GM23248 (cell line): ENCODE results near the gene IRF5. TPM values are rescaled to one million over a fixed set of nuclear protein-coding genes. Genes with fewer than 3 reads are reported as not detected.

ENCODE experiments used
- DNase-seq: peaks from one replicate; pipeline ENCODE4 v3.0.0-alpha.2; 2015
- H2AFZ ChIP-seq: fragments of 200-600 bp; sonication (generic); 2 replicates; pipeline ENCODE4 v1.6.1; 2016; ENCODE audit warnings: antibody characterized with exemption
- H3F3A ChIP-seq: fragments of 200-600 bp; sonication (generic); 2 replicates; pipeline ENCODE4 v1.6.1; 2016; ENCODE audit warnings: mild to moderate bottlenecking, antibody characterized with exemption, mixed run types; ENCODE audit not compliant: insufficient read depth
- H3K27ac ChIP-seq: fragments of 200-600 bp; sonication (generic); 2 replicates; pipeline ENCODE4 v1.5.1; 2016; ENCODE audit warnings: mild to moderate bottlenecking
- H3K27me3 ChIP-seq: fragments of 200-600 bp; sonication (generic); replicated peaks from 2 replicates; pipeline ENCODE4 v1.6.1; 2016; ENCODE audit warnings: mild to moderate bottlenecking; ENCODE audit not compliant: insufficient read depth
- H3K36me3 ChIP-seq: fragments of 200-600 bp; sonication (generic); 2 replicates; pipeline ENCODE4 v1.6.1; 2016; ENCODE audit warnings: low read depth, mild to moderate bottlenecking
- H3K4me1 ChIP-seq: fragments of 200-600 bp; sonication (generic); 2 replicates; pipeline ENCODE4 v1.6.1; 2016; ENCODE audit warnings: mild to moderate bottlenecking; ENCODE audit not compliant: insufficient read depth
- H3K4me2 ChIP-seq: fragments of 200-600 bp; sonication (generic); one replicate; pipeline ENCODE4 v1.6.1; 2016; ENCODE audit warnings: mild to moderate bottlenecking; ENCODE audit not compliant: unreplicated experiment
- H3K4me3 ChIP-seq: fragments of 200-600 bp; sonication (generic); 2 replicates; pipeline ENCODE4 v1.5.1; 2016; ENCODE audit warnings: mild to moderate bottlenecking
- H3K79me2 ChIP-seq: fragments of 200-600 bp; sonication (generic); 2 replicates; pipeline ENCODE4 v1.6.1; 2016; ENCODE audit warnings: mild to moderate bottlenecking; ENCODE audit not compliant: insufficient read depth
- H3K9ac ChIP-seq: fragments of 200-600 bp; sonication (generic); 2 replicates; pipeline ENCODE4 v1.6.1; 2016; ENCODE audit warnings: mild to moderate bottlenecking
- H3K9me2 ChIP-seq: fragments of 200-600 bp; sonication (generic); 2 replicates; pipeline ENCODE4 v1.6.1; 2016; ENCODE audit warnings: mixed run types, mild to moderate bottlenecking, moderate library complexity; ENCODE audit not compliant: insufficient read depth
- H3K9me3 ChIP-seq: fragments of 200-600 bp; sonication (generic); one replicate; pipeline ENCODE4 v1.6.1; 2017; ENCODE audit warnings: low read depth
- H4K20me1 ChIP-seq: fragments of 200-600 bp; sonication (generic); 2 replicates; pipeline ENCODE4 v1.6.0; 2016; ENCODE audit not compliant: insufficient read depth
- EZH2 ChIP-seq: fragments of 200-600 bp; sonication (generic); IDR thresholded peaks from 2 replicates; pipeline ENCODE4 v1.6.1; 2018; ENCODE audit warnings: antibody characterized with exemption, mild to moderate bottlenecking; ENCODE audit not compliant: insufficient read depth, poor library complexity, severe bottlenecking
- EZH2phosphoT487 ChIP-seq: fragments of 200-600 bp; sonication (generic); IDR thresholded peaks from 2 replicates; pipeline ENCODE4 v1.6.1; 2018; ENCODE audit warnings: antibody characterized with exemption, moderate library complexity, mild to moderate bottlenecking, low read depth; ENCODE audit not compliant: insufficient read depth
- WGBS, 2 experiments: methylation state at CpG; one replicate each; pipeline ENCODE4 v1.1.6; 2015 to 2017; ENCODE audit warnings: low lambda C conversion rate in 2 of 2, low coverage in 1 of 2; ENCODE audit errors: missing lambda C conversion rate in 2 of 2; 5-methylcytosine and 5-hydroxymethylcytosine counted together
- in situ Hi-C: fragments of 300-500 bp; cut with MboI; formaldehyde crosslinking; loops from 2 replicates; pipeline ENCODE4 v1.15.0; 2020
- polyA plus RNA-seq: library from polyadenylated mRNA; unstranded; fragments of >200 nt; fragmentation: Nextera tagmentation; extraction: Ambion mirVana; gene quantifications from 2 replicates; pipeline ENCODE4 v1.2.1, GENCODE V29; 2016
- total RNA-seq: library from RNA; depleted of rRNA; stranded (reverse); fragments of >200 nt; shearing (Covaris generic); gene quantifications from 2 replicates; pipeline ENCODE4 v1.2.3, GENCODE V29; 2014

IRF5 gene
- total and polyA plus RNA-seq, 2 experiments from 2014 or later, result under 0.01 to 0.16 TPM

- Histone ChIP-seq H3F3A (no peaks in the 10 kb centered on the region), H3K9me3 (no peaks in the 10 kb centered on the region), H3K79me2 (no peaks in the 10 kb centered on the region), H3K4me1 (no peaks in the 10 kb centered on the region), H4K20me1 (no peaks in the 10 kb centered on the region), H3K9ac (no peak overlapping the region), H3K36me3 (no peaks in the 10 kb centered on the region), H3K27ac (no peak overlapping the region), H2AFZ (no peak overlapping the region), H3K4me2 (no peak overlapping the region), H3K27me3 (peaks cover 25% of the 10 kb centered on the region), H3K9me2 (no peaks in the 10 kb centered on the region), H3K4me3 (no peak overlapping the region)
- DNase-seq, result no peak
- in situ Hi-C loops, result loop anchor here (10.0 kb wide), 1 partner anchor 189 kb away; no protein-coding TSS in a partner anchor
- WGBS, 2 experiments, result 56 to 66% methylated on average over 5 of the region's 5 CpGs
- TF ChIP-seq EZH2 (no peak), EZH2phosphoT487 (no peak)
Measured at GRCh38 chr7:128906001-128906765, 31.5 kb upstream of the IRF5 start.

GRCh38 chr7:128906766-128907559 is 30.8 kb upstream of the IRF5 start:
- no peak for DNase-seq
- H3K36me3 ChIP-seq, result no peaks in the 10 kb centered on the region
- H3K9me3 ChIP-seq, result no peaks in the 10 kb centered on the region
- H3K4me2 ChIP-seq, result no peak overlapping the region
- H3K79me2 ChIP-seq, result no peaks in the 10 kb centered on the region
- no peaks in the 10 kb centered on the region for H3F3A ChIP-seq
- TF ChIP-seq EZH2, result no peak
- no peak for TF ChIP-seq EZH2phosphoT487
- in situ Hi-C loops, result loop anchor here (10.0 kb wide), 1 partner anchor 188 kb away; no protein-coding TSS in a partner anchor
- H3K27me3 ChIP-seq, result peaks cover 31% of the 10 kb centered on the region
- no peaks in the 10 kb centered on the region for H4K20me1 ChIP-seq
- no peak overlapping the region for H3K27ac ChIP-seq
- WGBS, 2 experiments, result 63 to 73% methylated on average over 18 to 19 of the region's 19 CpGs
- no peak overlapping the region for H3K4me3 ChIP-seq
- H3K9me2 ChIP-seq, result no peaks in the 10 kb centered on the region
- H3K9ac ChIP-seq, result no peak overlapping the region
- H2AFZ ChIP-seq, result no peak overlapping the region
- no peaks in the 10 kb centered on the region for H3K4me1 ChIP-seq

GRCh38 chr7:128908750-128909624 is 28.7 kb upstream of the IRF5 start:
- peaks cover 34% of the 10 kb centered on the region for H3K27me3 ChIP-seq
- no peaks in the 10 kb centered on the region for H3K79me2 ChIP-seq

More at GRCh38 chr7:128908750-128909624, 28.7 kb upstream of the IRF5 start:
- Histone ChIP-seq H4K20me1 (no peaks in the 10 kb centered on the region), H3K9me3 (no peaks in the 10 kb centered on the region), H3K4me1 (no peaks in the 10 kb centered on the region), H3K9me2 (no peaks in the 10 kb centered on the region), H3F3A (no peaks in the 10 kb centered on the region), H3K9ac (no peak overlapping the region), H3K4me3 (no peak overlapping the region), H2AFZ (no peak overlapping the region; the same call in 1 of the 2 replicates), H3K36me3 (no peaks in the 10 kb centered on the region), H3K4me2 (peak overlapping the region; percentile 54), H3K27ac (no peak overlapping the region)
- no peak for DNase-seq
- in situ Hi-C loops, result loop anchor here (10.0 kb wide), 1 partner anchor 186 kb away; no protein-coding TSS in a partner anchor
- 69 to 83% methylated on average over 6 of the region's 6 CpGs for WGBS, 2 experiments
- TF ChIP-seq EZH2phosphoT487, result no peak
- no peak for TF ChIP-seq EZH2
